G401 (cell line): ENCODE results near the gene RHBDL1. TPM values are rescaled to one million over a fixed set of nuclear protein-coding genes. Genes with fewer than 3 reads are reported as not detected.

Experiments used
- DNase-seq: peaks from one replicate; pipeline ENCODE4 v3.0.0-alpha.2; 2015; ENCODE audit warnings: low spot score
- in situ Hi-C: cut with HindIII; loops from 2 replicates; pipeline ENCODE4 v1.10.0; 2016; ENCODE audit warnings: low sequenced_read_pairs, mixed read lengths
- total RNA-seq: library from RNA; depleted of rRNA; stranded (reverse); fragments of >200 nt; shearing (Covaris generic); gene quantifications from 2 replicates; pipeline ENCODE4 v1.2.3, GENCODE V29; 2014

Gene RHBDL1
- total RNA-seq, 1 experiment from 2014 or later, result 1.1 TPM

- DNase-seq, result no peak
- in situ Hi-C loops, result no loop called here
Measured at GRCh38 chr16:670485-671352, 4.8 kb upstream of the RHBDL1 start.

- DNase-seq, result no peak
- in situ Hi-C loops, result no loop called here
Measured at GRCh38 chr16:671353-672131, 3.9 kb upstream of the RHBDL1 start.

DNA sequence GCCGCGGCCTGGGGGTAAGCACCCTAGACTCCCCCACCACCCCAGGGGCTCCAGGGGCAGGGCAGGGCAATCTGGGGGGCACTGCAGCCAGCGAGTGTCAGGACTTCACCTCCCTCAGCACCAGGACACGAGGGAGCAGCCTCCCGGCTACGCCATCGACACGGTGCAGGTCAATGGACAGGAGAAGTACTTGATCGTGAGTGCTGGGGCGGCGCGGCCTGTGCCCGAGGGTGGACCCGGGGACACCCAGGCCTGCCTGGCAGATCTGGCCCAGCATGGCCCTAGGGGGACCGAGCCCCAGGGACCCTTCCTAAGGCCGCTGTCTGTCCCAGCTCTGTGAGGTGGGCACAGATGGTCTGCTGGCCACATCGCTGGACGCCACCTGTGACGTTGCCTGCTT, 3.1 kb upstream of the RHBDL1 start:
- DNase-seq, result no peak
- in situ Hi-C loops, result no loop called here

GRCh38 chr16:672851-673250, 2.6 kb upstream of the RHBDL1 start:
- in situ Hi-C loops, result no loop called here
- no peak for DNase-seq

DNA sequence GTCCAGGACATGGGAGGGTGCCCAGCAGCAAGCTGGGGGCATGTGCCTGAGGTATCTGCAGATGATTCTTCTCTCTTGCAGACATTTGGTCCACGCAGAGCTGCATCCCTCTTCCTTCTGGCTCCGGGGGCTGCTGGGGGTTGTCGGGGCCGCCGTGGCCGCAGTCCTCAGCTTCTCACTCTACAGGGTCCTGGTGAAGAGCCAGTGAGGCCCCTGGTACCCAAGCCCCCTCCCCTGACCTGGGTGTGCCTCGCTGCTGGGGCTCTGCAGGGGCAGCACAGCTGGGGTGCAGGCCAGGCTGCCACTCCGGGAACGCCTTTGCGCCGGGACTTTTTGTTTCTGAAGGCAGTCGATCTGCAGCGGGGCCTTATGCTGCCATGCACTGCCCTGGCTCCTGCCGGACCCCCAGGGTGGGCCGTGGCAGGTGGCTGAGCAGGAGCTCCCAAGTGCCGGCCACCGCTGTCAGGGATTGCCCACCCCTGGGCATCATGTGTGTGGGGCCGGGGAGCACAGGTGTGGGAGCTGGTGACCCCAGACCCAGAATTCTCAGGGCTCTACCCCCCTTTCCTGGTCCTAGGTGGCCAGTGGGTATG, 2.0 kb upstream of the RHBDL1 start:
- DNase-seq, result no peak
- in situ Hi-C loops, result no loop called here

- no peak for DNase-seq
- in situ Hi-C loops, result no loop called here
Measured at GRCh38 chr16:674214-674881, 1.1 kb upstream of the RHBDL1 start.

DNA sequence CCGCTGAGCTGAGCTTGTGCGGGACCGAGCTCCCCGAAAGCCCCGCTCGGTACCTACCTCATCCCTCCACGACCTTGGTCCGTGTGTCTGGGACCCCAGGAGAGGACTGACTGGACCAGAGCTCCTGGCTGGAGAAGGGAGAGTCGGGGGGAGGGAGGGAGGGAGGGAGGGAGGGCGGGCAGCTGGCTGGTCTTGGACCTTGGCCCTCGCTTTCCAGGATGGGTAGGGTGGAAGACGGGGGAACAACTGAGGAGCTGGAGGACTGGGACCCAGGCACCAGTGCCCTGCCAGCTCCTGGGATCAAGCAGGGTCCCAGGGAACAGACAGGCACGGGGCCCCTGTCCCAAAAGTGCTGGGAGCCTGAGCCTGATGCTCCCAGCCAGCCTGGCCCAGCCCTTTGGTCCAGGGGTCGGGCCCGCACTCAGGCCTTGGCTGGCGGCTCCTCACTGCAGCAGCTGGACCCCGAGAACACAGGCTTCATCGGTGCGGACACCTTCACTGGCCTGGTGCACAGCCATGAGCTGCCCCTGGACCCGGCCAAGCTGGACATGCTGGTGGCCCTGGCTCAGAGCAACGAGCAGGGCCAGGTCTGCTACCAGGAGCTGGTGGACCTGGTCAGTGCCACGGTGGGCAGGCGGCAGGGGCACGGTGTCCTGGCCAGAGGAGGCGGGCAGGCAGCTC, 553 bp downstream of the RHBDL1 start:
- DNase-seq, result no peak
- in situ Hi-C loops, result no loop called here

DNA sequence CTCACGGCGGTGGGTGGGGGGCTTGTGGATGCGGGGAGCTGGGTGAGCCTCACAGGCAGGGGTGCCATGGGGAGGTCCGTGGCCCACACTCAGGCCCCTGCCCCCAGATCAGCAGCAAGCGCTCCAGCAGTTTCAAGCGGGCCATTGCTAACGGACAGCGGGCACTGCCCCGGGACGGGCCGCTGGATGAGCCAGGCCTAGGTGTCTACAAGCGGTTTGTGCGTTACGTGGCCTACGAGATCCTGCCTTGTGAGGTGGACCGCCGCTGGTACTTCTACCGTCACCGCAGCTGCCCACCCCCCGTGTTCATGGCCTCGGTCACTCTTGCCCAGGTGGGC, 1.1 kb downstream of the RHBDL1 start:
- in situ Hi-C loops, result no loop called here

DNA sequence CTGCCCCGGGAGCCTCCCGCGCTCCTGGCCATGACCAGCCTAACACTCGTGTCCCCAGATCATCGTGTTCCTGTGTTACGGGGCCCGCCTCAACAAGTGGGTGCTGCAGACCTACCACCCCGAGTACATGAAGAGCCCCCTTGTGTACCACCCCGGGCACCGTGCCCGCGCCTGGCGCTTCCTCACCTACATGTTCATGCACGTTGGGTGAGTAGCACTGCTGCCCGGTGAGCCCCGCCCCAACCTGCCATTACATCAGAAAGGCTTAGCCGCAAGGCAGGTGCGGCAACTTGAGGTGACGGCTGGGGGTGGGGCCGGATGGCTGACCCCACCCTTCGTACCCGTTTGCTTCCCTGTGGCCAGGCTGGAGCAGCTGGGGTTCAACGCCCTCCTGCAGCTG, 1.4 kb downstream of the RHBDL1 start:
- no peak for DNase-seq
- in situ Hi-C loops, result no loop called here

More for the DNA sequence above, 1.1 kb downstream of the RHBDL1 start:
- no peak for DNase-seq

GRCh38 chr16:677316-678190, 2.1 kb downstream of the RHBDL1 start:
- in situ Hi-C loops, result no loop called here
- no peak for DNase-seq

GRCh38 chr16:678209-678857, 2.9 kb downstream of the RHBDL1 start:
- peak; percentile 78 for DNase-seq
- in situ Hi-C loops, result no loop called here

GRCh38 chr16:678858-679813, 3.7 kb downstream of the RHBDL1 start:
- peak; percentile 76 for DNase-seq
- in situ Hi-C loops, result no loop called here

DNA sequence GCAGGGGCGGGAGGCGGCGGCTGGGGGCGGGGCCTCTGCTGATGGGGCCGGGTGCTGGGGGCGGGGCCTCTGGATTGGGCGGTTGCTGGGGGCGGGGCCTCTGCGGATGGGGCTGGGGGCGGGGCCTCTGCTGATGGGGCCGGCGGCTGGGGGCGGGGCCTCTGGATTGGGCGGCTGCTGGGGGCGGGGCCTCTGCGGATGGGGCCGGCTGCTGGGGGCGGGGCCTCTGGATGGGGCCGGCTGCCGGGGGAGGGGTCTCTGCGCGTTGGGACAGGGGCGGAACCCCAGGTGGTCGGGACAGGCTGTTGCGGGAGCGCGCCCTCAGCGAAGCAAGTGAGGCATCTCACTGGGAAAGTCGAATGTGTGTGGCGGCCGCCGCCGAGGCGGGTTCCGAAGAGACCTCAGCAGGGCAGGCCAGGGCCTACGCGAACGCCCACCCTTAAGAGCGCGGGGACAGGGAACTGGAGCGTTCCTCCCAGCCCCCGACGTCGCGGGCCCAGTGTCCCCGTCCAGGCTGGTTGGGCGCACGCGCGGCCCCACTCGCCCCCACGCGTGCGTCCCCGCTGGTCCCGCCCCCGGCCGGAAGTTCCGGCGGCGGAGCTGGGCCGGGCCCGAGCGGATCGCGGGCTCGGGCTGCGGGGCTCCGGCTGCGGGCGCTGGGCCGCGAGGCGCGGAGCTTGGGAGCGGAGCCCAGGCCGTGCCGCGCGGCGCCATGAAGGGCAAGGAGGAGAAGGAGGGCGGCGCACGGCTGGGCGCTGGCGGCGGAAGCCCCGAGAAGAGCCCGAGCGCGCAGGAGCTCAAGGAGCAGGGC, 4.5 kb downstream of the RHBDL1 start, which contains the start of gene STUB1:
Gene STUB1, plus strand, starts transcription at position 597 of the 811 bp plus-strand sequence. Its CDS starts 116 bp downstream, at position 713.
- peak; percentile 75 for DNase-seq
- in situ Hi-C loops, result no loop called here

DNA sequence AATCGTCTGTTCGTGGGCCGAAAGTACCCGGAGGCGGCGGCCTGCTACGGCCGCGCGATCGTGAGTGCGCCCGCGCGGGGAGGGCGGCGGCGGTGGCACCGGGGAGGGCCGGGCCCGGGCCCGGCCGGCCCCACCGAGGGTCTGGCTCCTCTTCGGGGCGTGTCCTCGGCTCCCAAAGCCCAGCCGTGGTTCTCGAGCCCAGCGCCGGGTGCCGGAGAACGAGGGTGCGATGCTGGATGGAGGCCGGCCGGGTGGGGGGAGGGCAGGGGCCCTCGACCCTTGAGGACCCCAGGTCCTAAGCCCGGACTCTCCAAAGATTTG, 5.1 kb downstream of the RHBDL1 start:
- in situ Hi-C loops, result no loop called here
- DNase-seq, result no peak

DNA sequence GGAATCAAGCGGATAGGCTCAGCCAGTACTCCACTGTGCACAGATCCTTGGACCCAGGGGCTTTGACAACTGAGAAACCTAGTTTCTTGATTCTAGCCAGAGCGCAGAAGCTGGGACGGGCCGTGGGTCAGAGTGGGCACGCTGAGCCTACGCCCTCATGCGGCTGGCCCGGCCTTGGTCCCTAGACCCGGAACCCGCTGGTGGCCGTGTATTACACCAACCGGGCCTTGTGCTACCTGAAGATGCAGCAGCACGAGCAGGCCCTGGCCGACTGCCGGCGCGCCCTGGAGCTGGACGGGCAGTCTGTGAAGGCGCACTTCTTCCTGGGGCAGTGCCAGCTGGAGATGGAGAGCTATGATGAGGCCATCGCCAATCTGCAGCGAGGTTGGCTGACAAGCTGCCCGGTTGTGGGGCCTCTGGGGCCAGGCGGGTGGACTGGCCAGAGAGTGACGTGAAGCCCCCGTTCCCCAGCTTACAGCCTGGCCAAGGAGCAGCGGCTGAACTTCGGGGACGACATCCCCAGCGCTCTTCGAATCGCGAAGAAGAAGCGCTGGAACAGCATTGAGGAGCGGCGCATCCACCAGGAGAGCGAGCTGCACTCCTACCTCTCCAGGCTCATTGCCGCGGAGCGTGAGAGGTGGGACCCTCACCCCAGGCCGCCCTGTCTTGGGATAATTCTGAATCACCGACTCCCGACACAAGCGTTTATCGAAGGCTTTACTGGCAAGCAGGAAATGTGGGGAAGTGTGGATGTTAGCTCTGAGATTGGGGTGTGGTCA, 5.7 kb downstream of the RHBDL1 start:
- in situ Hi-C loops, result no loop called here
- DNase-seq, result peak; percentile 53
